NCI-H345 treated with DMSO at 0.1 percent for 48 hours (cell line): ENCODE data around the gene CCDC3.
"Not testable (repeated sequence)": the region's sequence is repeated elsewhere in the genome, so short reads cannot be mapped to it uniquely, and the experiment has no call there.

Experiments
- DNase-seq: peaks from one replicate; lab custom pipeline; 2025; ENCODE audit not compliant: unreplicated experiment; lab: John Stamatoyannopoulos, UW

CCDC3 gene

DNA sequence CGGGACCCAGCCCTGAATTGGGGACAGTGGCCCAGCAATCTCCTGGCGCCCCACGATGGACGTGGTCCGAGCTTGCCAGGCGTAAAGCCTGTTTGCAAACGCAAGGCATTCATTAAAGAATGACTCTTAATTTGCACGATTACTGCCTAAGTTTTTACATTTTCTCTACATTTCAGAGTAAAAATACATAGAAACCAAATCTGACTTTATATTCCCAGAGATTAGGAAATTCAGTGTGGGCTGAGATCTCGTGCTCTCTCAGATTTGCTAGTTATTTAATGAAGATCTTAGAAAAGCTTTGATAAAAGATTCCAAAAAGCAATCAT lies 337 bp upstream of the CCDC3 start:
- no peak for DNase-seq

DNA sequence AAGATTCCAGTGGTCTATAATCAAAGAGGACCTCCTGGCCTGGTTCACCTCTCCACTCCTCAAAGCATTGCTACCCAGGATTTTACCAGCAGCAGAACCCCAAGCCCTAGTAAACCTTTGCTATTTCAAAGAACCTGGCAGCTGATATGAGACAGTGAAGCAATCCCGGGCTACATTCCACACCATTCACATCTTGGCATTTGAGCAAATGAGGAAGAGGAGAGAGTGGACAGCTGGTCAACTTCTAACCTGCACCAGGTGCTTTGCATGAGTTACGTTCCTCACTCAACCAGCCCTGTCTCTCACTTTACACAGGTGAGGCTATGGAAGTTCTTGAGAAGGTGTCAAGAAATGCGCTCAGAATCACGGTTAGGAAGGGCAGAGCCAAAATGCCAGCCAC lies 1.1 kb downstream of the CCDC3 start:
- no peak for DNase-seq

DNA sequence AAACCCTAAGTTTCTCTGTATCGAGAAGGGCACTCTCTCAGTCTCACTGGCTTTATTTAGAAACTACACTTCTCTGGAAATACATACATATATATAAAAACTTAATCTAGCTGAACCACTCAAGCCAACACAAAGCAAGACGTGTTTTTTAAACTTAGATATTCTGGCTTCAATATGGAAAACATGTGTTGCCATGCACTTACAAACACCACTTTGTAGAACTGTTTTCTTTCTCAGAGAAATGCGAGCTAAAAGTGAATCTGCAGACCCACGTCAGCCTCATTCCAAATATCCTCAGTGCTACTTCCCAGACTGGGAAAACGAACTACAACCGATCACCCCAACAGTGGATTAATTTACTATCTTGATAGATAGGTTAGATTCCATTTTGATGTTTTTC lies 1.7 kb downstream of the CCDC3 start:
- DNase-seq = no peak

DNA sequence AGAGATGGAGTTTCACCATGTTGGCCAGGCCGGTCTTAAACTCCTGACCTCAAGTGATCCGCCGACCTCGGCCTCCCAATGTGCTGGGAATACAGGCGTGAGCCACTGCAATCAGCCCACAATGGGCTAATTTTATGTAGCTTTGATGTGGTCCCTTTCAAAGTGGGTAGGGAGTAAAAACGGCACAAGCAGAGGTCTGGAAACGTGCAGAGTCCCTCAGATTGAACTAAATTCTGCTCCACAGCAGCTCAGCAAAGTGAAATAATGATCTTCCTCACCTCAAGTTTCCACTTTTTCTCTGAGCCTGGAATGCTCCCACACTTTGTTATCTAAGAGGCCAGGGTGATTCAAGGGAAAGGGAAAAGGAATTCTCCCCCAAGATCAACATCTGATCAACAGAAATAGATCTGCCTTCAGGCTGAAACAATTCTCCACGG lies 6.1 kb downstream of the CCDC3 start:
- no peak for DNase-seq

DNA sequence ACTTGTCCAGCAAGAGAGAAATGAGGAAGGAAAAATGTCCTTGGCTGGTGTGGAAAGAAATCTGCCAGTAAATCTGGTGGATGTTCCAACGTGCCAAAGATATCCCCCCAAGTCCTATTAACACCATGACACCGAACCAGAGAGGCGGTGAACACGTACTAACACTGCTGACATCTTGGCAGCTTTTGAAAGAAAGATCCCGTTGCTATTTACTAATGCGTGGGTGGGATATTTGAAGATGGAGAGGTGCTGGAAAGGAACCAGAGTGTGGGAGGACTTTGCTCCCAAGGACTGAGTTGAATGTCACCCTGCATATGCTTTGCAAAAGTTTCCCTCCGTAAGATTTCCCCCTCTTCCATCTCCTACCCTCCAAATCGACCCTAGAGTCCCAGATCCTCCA lies 7.9 kb downstream of the CCDC3 start:
- no peak for DNase-seq

DNA sequence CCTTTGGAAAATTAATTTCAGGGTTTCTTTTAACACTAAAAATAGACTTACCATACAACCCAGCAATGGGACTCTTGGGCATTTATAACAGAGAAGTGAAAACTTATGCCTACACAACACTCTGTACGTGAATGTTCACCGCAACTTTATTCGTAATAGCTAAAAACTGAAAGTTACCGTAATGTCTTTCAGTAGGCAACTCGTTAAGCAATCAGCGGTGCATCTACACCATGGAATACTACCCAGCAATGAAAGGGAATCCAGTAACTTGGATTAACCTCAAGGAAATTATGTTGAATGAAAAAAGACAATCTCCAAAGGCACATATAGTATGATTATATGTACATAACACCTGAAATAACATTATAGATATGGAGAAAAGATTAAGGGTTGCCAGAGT lies 16.2 kb downstream of the CCDC3 start:
- no peak for DNase-seq

DNA sequence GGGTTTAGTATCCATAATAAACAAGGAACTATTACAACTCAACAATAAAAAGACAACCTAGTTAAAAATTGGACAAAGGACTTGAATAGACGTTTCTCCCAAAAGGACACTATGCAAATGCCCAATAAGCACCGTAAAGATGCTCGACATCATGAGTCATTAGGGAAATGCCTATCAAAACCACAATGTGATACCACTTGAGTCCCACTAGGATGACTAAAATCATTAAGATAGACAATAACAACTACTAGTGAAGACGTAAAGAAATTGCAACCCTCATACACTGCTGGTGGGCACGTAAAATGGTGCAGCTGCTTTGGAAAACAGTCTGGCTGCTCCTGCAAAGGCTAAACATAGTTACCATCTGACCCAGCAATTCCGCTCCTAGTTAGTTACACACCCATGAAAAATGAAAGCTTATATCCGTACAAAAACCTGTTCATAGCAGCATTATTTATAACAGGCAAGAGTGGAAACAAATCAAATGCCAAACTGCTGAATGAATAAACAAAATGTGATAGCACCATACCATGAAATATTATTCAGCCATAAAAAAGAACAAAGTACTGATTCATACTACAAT lies 17.3 kb downstream of the CCDC3 start:
- no peak for DNase-seq

DNA sequence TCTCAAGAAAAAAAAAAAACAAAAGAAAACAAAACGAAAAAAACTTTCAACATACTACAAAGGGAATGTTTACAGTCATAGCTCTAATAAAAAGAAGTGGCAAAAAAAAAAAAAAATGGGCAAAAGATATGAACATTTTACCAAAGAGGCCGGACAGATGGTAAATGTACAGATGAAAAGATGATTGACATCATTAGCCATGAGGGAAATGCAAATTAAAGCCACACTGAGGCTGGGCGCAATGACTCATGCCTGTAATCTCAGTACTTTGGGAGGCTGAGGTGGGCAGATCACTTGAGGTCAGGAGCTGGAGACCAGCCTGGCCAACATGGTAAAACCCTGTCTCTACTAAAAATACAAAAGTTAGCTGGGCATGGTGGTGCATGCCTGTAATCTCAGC lies 17.9 kb downstream of the CCDC3 start:
- DNase-seq = not testable (repeated sequence)

DNA sequence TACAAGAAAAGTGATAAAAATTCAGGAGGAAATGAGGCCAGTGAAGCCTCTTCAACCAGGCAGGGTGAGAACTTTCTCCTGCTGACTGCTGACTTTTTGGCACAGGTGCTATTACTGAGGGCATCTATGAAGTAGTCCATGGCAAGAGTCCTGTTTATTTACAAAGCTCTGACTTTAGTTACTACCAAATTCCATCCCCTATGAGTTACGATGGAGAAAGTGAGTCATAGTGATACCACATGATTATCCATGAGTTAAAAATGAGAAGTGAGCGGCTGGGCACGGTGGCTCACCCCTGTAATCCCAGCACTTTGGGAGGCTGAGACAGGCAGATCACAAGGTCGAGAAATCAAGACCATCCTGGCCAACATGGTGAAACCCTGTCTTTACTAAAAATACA lies 19.9 kb downstream of the CCDC3 start:
- DNase-seq = no peak

DNA sequence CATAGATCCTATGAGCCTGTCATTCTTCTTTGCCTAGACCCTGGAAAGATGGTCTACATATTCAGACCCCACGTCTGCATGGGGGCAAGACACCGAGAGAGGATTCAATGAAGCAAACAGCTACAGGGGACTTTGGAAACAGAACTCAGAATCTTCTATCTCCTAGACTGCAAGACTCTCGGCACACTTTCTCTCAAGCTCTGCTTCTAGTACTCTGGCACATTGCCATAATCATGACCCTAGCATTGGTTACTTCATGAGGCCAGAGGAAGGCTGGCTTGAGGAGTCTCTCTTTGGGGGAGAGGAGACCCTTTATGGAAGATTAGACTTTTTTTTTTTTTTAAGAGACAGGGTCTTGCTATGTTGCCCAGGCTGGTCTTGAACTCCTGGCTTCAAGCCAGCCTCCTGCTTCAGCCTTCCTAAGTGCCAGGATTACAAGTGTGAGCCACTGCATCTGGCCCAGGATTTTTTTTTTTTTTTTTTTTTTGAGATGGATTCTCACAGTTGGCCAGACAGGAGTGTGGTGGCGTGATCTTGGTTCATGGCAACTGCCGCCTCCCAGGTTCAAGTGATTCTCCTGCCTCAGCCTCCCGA lies 20.7 kb downstream of the CCDC3 start:
- no peak for DNase-seq

DNA sequence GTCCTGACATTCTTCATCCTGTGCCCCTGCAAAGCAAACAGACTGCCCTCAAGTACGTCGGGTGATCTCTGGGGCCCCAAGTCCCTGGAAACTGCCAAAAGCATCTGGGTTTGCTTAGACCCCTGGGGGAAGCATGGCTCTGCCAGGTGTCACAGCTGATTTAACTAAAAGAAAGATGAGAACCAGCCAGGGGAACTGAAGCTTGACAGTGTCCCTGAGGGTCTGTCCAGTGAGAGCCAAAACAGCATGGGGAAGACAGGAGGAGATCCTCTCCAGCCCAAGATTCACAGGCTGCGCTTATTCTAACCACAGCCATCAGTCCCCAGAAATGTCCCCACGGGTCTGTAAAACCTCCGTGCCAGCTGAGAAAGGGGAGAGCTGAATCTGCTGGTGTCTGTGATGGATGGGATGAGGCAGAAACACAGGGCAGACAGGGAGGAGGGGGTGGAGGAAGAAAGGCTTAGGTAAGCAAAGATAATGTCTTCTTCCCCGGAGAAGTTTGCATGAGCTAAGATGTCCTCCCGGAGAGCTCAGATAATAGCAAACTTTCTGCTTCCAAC lies 21.3 kb downstream of the CCDC3 start:
- DNase-seq = peak; percentile 66

DNA sequence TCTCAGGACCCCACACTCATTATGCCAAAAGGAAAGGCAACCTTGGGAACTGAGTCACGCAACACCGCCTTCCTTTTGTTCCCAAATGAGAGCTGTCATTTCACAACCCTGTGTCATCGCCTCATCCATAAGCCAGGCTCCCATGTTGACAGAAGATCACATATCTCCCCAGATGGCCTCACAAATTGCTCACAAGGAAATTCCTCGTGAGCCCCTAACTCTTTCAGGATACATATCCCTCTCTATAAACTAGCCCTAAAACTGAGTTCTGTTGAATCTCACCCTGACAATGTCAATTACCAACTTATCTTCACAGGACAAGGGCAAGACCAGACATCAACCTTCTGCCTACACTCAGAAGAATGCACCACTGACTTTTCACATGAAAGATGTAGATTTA lies 22.6 kb downstream of the CCDC3 start:
- no peak for DNase-seq

DNA sequence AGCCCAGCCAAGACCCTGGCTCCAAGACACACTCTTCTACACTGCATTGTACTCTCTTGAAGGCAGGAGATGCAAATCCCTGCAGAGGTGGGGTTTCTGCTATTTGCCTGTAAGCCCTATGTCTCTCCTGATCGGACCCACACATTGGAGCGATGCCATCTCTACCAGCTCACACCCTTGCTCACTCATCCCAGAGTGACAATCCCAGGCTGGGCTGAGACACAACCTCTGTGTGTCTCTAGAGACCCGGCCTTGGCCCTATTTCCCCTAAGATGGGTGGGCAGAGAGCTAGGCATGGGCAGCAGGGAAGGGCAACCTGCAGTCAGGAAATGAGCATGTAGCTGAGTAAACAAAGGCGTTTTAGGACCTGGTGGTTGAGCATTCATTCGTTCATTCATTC lies 25.6 kb downstream of the CCDC3 start:
- no peak for DNase-seq

DNA sequence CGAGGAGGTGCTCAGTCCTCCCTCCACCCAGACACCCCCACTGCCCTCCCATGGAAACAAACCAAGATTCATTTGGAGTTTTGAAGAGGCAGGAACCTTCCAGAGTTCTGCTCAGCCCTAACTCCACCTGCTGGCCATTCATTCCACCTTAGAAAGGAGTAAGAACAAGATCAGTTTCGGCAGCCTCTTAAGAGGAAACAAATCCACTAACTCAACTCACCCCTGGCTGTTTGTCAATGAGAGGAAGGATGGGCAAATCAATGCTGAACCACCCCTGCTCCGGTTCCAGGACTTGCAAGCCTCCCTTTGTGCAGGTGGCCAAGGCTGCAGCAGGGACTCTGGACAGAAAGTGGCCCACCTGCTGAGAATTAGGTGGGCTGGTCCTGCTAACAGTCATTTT lies 26.2 kb downstream of the CCDC3 start:
- no peak for DNase-seq

DNA sequence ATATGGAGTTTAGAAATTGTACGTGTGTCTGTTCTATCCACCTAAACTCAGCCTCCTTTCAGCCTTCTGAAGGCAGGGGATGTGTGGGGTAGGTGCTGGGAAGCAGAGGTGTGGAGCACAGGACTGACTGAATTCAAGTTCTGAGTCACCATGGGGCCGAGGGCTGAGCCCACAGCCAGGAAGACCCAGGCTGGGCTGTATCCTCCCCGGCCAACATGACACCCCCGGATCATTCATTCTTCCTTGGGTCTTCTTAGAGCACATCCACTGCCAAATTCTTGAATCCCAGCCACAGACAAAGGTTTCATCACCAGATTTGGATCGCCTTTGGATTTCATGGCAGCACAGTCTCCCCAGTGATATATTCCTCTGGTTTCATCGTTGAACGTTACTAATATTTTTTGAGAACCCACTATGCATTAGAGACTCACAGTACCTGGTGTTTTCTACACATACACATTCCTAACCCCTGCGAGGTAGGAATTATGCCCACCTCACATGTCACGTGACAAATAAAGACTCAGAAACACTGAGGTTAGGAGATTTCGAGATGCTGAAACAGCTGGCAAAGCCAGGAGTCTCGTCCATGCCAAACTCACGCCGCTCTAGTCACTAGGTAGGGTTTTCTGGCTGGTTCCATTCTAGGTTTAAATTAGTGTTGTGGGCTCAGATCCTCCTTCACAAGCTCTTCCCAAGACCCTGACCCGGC lies 26.9 kb downstream of the CCDC3 start:
- DNase-seq = no peak

DNA sequence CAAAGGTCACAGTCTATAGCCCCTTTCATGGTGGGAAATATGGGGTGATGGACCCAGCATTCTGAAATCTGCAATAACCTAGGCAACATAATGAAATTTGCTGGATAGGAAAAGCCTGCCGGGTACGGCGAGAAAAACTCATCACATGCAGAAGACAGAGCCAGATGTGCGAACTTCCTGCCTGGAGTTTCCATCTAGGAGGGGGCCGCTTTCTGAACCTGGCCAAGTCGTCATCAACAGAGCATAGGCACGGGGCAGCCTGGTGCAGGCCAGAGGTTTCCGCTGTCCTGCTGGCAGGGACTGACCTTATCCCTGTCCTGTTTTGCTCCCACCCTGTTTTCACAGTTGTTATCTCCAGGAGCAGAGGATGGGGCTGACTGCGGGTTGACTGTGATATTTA lies 27.4 kb downstream of the CCDC3 start:
- DNase-seq = no peak

DNA sequence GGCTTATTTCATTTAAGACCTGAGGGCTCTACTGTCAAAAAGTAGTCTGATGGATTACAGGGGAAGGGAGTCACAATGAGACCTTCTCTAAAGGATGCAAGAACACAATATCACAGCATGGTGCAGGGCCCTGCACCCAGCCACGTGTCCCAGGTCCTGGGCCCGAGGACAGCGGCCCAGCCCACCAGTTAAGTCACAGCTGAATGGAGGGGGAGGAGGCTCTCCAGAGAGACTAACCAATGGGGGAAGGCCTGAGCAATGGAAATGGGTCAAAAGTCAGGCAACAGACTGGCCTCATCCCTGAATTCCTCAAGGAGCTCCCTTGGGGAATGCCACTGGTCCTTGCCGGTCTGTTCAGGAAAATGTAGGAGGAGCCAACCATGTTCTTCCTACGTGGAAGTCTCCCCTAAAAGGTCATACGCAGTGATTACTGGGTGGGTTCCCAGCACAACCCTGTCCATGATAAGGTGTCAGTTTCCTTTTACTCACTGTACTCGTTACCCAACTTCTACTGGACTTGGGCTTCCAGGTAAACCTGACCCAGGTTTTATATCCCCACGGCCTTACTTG lies 28.3 kb downstream of the CCDC3 start:
- no peak for DNase-seq

DNA sequence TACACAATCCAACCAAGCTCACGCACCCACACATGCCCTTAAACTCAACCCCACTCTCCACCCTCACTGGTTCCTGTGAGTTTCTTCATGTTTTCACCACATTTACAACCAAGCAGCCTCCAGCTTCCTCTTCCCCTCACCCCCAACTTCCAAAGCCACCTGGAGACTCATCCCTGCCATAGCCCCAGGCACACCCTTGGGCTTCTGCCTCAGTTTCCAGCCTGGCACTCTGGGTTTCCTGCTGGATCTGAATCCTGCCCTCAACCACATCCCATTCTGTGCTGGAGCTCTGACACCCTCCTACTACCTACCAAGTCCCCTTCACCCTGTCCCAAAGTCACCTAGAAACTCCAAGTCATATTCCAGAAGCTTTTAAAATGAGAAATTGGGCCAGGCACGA lies 29.4 kb downstream of the CCDC3 start:
- DNase-seq = no peak

DNA sequence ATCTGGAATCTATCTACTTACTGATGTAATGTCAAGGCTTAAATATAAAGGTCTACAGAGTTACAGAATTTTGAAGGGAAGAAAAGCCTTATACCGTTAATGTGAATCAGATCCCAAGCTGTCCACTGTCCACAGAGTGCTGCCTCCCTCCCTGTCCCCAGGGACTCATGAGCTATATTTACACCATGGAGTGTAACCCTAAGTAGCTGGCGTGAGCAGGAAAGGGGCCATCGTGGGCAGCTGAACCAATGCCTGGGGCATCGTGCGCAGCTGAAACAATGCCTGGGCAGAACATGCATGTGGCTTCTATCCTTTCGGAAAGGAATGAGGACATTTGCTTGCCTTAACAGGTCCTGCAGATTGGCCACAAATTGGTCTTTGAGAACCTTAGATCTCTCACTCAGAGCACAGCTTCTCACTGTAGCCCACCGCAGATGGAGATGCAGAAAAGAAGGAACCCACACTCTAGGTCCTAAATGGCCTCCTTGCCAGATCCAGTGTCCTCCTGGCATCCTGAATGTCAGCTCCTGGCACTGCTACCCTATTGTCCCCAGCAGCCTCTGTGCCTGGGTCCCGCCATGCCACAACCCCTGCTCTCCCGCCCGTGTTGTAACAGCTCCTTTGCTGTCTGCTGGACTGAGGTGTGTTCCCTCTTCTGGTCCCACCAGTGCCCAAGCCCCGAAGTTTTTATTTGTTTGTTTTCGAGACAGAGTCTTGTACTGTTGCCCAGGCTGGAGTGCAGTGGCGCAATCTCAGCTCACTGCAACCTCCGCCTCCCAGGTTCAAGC lies 30.3 kb downstream of the CCDC3 start:
- no peak for DNase-seq

DNA sequence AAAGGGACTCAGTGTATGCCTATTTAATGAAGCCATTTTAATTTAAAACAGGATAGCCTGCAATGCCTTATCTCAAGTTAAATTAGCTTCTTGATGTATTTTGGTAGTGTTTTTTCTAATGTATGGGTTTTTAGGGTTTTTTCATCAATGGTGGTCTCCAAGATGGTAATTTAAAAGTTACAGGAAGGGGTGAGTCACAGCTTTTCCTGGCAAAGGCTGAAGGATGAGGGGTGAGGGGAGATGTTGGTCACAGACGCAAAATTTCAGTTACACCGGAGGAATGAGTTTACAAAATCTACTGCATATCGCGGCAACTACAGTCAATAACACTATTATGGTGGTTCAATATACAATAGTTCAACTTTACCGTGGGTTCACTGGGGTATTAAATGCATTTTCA lies 31.6 kb downstream of the CCDC3 start:
- DNase-seq = no peak

DNA sequence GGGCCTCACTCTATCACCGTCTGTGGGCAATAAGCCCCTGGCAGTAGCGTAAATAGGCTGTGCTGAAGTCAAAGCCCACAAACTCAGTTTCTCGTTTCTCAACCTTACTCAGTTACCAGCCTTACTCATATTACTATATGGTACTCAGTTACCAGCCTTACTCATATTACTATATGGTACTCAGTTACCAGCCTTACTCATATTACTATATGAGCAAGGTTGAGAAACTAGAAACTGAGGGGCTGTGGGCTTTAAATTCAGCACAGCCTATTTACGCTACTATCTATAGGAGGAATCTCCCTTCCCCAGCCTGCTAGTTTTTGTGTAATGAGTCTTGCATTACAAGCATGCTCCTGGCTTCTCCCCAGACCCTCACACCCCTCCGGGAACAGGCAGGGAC lies 35.4 kb downstream of the CCDC3 start:
- DNase-seq = no peak
